GM18951 (cell line): Measurements from ENCODE around the gene OR1F1.

Source experiments
- POLR2A ChIP-seq: IDR thresholded peaks from 4 replicates; pipeline ENCODE4 v1.6.1; 2011; ENCODE audit warnings: mild to moderate bottlenecking; ENCODE audit not compliant: insufficient read length, insufficient read depth; ENCODE audit errors: extremely low read depth
- in situ Hi-C: fragments of 300-500 bp; cut with MboI; formaldehyde crosslinking; loops from one replicate; pipeline ENCODE4 v1.12.0; 2022; ENCODE audit warnings: low sequenced_read_pairs, mixed read lengths, inconsistent platforms; ENCODE audit not compliant: unreplicated experiment

The OR1F1 gene

DNA sequence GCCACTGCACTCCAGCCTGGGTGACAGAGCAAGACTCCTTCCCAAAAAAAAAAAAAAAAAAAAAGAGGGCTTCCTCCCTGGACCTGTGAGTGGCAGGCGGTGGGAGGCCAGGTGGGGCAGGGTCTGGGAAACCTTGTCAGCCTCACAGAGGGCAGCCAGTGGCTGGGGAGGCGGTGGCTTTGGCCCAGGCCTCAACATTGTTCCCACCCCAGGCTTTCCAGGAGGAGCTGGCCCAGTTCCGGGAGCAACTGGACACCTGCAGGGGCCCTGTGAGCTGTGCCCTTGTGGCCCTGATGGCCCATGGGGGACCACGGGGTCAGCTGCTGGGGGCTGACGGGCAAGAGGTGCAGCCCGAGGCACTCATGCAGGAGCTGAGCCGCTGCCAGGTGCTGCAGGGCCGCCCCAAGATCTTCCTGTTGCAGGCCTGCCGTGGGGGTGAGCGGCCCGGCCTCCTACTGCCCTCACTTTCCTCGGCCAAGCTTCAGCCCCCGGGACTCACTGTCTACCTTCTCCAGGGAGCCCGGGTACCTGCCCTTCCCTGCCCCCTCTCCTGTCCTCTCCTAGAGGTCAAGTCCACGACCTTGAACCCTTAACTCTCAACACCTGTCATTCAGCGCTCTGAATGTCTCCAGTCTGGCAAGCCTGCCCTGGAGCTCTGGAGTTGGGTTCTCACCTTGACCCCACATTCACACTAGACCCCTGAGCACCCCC is 40.8 kb upstream of the OR1F1 start:
- in situ Hi-C loops = no loop called here
- TF ChIP-seq POLR2A = no peak

DNA sequence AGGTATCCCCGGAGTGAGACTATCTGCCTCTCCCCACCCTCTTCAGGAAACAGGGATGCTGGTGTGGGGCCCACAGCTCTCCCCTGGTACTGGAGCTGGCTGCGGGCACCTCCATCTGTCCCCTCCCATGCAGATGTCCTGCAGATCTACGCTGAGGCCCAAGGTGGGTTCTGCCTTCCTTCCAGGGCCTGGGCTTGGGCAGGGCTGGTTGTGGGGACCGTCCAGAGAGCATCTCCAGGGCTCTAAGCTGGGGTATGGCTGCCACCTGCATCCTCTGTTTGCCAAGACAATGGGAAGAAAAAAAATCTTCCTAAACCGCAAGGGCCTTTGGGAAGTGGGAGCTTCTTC is 40.3 kb upstream of the OR1F1 start:
- in situ Hi-C loops = no loop called here
- no peak for TF ChIP-seq POLR2A

DNA sequence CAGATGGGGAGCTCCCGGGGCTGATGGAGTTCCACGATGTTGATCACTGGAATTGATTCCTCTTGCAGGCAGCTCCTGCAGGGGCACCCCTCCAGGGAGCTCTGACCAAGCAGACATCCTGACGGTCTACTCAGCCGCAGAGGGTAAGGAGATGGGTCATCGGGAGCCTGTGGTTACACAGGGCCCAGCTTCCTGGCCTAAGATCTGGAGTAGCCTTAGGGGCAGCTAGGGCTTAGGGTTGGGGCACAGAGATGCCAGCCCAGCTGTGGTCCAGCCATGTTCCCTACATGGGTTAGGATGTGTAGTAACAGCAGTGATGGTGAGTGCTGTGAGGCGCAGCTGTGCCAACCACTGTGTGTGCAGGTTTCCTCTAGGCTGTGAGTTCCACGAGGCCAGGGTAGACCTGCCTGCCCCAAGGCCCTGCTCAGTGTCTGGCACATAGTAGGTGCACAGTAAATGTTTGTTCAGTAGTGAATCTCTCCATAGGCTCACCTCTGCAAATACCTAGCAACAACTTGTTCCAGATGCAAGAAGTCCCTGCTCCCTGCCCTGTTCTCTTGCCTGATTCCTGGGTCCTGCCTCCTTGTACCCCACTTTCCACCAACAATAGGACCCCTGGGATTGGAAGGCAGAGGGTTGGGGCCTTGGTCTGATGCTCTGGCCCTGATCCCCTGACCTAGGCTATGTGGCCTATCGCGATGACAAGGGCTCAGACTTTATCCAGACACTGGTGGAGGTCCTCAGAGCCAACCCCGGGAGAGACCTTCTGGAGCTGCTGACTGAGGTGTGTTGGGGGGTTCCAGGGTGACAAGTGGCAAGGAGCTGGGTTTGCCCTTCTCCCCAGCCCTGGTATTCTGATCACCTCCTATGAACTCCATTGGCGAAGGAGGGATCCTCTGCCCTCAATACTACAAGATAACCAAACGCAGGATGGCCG is 39.5 kb upstream of the OR1F1 start:
- in situ Hi-C loops = no loop called here
- TF ChIP-seq POLR2A = no peak

DNA sequence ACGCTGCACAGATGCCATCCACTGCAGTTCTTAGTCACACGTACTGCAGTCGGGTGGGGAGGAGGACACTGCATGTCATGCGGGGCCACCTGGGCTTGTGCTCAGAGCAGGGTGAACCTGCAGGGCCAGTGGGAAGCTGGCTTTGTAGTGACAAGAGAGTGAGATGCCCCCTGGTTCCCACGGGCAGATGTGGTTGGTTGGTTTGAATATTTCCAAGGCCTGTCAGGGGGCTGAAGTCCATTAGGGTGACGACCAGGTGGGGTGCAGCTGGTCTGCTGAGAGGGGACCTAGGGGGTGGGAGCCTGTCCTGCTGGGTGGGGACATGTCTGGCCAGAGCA is 38.8 kb upstream of the OR1F1 start:
- no peak for TF ChIP-seq POLR2A
- in situ Hi-C loops = no loop called here

DNA sequence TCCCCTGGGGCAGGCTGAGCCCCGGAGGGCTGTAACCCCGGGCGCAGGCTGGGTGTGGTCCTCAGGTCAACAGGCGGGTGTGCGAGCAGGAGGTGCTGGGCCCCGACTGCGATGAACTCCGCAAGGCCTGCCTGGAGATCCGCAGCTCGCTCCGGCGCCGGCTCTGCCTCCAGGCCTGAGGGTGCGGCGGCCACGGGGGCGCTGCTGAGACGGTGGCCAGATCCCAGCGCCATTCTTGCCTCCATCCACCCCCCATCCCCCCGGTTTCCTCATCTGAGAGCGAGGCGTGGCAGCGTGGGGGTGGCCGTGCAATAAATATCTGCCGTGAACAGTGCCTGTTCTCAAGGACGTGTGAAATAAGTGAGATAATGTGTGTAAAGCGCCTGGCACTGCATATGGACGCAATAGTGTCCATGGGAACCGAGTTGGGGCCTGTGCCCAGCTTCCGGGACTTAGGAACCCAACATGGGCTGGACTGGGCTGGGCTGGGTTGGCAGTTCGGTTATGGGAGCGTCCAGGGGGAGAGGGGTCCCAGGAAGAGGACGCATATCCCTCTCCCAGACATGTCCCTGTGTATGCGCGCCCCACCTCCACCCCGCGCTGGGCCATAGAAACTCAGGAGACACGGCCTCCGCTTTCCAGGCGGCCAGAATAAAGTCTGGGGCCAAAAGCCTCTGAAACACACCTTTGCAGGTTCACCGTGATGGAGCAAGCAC is 38.2 kb upstream of the OR1F1 start:
- no peak for TF ChIP-seq POLR2A
- in situ Hi-C loops = no loop called here

DNA sequence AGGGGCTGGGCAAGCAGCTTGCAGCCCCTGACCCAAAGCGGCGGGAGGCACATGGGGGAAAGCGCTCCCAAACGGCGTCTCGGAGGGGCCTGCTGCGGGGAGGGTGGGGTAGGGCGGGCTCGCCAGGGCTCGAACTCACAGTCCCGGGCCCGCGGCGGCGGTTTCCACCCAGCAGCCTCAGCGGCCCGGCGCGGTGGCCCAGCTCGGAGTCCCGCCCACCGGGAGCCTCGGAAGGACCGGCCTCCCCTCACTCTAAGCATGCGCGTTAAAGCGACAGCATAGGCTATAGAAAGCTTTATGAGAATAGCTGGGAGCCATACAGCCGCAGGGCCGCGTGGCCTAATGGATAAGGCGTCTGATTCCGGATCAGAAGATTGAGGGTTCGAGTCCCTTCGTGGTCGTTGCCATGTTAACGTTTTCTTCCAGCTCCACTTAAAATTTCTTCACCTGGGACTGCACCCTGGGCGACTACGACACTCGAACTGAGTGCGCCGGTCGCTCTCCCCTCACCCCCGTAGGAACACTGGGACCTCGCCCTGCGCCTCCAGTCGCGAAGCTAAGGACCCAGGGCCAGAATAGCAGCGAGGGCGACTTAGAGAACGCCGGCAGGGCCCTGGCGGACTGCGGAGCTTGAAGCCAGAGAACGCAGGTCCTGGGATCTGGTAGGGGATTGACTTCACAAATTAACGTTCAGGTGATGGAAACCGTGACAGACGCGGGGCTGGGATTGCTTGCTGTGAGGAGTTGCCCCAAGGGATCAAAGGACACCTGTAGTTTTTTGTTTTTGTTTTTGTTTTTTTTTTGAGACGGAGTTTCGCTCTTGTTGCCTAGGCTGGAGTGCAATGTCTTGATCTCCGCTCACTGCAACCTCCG is 37.4 kb upstream of the OR1F1 start:
- in situ Hi-C loops = no loop called here
- TF ChIP-seq POLR2A = no peak

DNA sequence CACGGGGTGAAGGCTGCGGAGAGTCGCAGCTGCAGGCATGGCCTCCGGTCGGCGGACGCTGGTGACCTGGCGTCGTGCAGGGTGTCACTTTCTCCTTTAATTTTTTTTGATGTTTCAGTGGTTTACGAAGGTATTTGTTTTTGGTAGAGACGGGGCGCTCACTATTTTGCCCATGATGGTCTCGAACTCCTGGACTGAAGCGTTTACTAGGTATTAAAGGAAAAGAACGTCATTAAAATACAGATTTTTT is 36.1 kb upstream of the OR1F1 start:
- no peak for TF ChIP-seq POLR2A
- in situ Hi-C loops = no loop called here

DNA sequence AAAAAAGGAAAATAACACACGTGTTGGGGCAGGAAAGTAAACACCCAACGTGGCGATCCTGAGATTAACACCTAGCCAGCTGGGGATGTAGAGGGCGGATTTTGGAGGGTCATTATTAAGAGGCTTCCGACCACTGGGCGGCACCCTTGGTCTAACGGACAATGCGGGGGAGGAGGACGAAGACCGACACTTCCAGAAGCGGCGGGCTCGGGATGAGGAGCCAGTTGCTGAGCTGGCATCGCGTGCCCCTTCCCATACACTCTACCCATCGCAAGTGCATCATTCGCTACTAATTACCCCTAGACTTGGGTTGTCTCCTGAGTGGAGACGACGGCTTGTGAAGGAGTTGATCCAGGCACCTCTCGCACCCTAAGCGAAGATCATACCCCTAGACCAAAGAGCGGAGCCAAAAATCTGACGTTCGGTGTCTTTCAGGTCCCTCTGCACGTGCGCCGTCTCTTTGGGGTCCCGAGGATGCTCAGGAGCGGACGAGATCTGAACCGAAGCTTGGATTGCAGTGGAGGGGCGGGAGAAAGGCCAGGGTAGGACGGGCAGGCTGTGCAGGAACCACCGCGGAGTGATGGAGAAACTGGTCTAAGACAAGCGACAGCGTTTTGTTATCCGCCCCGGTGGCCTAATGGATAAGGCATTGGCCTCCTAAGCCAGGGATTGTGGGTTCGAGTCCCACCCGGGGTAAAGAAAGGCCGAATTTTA is 35.6 kb upstream of the OR1F1 start:
- no peak for TF ChIP-seq POLR2A
- in situ Hi-C loops = no loop called here

DNA sequence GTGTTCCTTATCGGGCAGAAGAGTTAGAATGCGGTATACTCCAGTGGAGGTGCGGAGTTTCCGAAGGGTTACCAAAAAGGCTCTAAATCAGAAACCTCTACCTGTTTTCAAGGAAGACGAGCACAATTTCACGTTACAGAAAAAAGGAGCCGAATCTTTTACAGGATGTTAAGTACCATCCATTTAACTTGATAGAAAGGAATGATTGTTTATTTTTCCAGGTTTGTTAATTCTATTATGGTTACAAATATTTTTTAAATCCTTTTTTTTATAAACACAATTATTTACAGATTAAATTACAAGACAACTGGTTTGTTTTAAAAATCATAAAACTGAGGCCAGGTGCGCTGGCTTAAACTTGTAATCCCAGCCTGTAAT is 35.0 kb upstream of the OR1F1 start:
- in situ Hi-C loops = no loop called here
- no peak for TF ChIP-seq POLR2A

DNA sequence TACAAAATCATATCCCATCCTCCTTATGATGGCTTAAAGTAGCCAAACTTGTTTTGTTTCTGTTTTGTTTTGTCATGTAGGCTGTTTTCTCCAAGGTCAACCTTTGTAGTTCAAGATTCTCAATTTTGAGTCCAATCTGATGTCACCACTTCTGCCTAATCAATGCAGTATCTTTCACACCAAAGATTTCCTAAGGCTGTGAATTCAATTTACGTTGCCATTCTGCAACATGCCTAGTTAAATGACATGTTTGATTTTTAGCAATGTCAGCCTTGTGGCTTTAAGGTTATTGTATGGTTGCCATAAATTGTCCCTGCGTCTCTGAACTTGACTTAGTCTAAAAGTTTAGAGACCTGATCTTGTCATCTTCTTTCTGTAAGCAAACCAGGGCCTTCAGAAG is 32.8 kb upstream of the OR1F1 start:
- in situ Hi-C loops = no loop called here
- TF ChIP-seq POLR2A = no peak

DNA sequence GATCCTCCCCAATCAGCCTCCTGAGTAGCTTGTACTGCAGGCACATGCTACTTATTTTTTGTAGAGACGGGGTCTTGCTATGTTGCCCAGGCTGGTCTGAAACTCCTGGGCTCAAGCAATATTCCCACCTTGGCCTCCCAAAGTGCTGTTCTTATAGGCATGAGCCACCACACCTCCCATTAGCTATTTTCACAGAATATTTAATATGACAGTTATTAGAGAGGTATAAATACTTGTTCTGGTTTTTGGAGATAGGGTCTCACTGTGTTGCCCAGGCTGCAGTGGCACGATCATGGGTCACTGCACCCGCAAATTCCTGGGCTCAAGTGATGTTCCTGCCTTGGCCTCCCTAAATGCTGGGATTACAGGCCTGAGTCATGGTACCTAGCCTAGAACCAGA is 32.0 kb upstream of the OR1F1 start:
- no peak for TF ChIP-seq POLR2A
- in situ Hi-C loops = no loop called here

DNA sequence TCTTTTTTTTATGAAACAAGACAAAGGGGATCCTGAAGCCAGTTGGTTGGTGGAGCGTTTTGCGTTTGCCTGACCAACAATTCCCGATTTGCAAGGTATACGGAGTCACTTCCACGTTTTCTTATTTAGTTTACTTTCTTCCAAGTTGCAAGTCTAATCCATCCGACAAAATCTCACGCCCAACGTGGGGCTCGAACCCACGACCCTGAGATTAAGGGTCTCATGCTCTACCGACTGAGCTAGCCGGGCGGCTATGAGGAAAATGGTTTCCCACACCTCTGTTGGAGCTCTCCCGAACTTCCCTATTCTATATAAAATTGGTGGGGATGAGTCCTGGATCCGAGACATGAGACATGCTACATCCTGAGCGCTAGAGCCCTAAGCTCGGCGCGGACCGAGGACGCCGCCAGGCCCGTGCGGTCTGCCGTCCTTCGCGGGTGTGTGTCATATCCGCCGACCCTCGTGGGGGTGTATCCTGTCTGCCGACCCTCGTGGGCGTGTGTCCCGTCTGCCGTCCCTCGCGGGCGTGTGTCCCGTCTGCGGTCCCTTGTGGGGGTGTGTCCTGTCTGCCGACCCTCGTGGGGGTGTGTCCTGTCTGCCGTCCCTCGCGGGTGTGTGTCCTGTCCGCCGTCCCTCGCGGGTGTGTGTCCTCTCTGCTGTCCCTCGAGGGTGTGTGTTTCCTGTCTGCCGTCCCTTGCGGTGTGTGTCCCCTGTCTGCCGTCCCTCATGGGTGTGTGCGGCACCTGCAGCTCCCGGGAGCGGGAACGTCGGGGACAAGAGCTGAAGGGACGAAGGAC is 30.6 kb upstream of the OR1F1 start:
- TF ChIP-seq POLR2A = no peak
- in situ Hi-C loops = no loop called here
